Measurements from ENCODE around the gene NF2. TPM values are rescaled to one million over a fixed set of nuclear protein-coding genes. Genes with fewer than 3 reads are reported as not detected.

NF2 gene
- total RNA-seq, 1 donor: 65.9 TPM

DNA sequence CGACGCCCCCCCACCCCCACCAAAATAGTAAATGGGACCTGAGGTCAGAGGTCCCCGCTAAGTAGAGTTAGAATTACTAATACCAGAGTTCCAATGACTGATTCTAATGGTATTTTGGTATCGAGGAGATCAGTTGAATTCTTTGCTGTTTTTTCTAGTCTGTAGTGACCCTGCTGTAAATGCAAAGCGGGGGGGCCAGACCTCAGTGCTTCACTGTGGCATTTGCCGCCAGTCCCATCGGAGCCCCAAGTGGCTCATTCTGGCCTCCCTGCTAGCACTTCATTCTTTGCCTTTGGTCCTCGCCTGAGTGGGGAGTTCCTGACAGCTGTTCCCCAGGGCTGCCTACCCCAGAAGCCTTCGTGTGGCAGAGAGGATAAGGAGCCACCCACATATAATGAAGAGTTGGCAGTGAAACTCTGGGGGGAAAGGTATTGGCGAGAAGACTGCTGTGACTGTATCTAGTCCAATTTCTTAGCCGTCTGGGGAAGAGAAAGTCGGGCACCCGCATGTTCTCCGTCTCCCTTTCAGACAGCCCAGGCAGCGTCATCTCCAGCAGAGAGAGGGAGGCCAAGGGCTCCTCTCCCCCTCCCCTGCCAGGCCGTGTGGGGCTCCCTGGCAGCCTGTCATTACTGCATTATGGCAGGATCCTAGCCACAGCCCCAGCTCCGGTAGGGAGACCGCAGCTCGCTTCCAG lies 96.9 kb downstream of the NF2 start:
- no peak overlapping the region for H3K4me3 ChIP-seq (ENCODE audit: low read depth, low read length)
- DNase-seq (ENCODE audit: low read depth): peak; percentile 11
- TF ChIP-seq, protein P1, sequence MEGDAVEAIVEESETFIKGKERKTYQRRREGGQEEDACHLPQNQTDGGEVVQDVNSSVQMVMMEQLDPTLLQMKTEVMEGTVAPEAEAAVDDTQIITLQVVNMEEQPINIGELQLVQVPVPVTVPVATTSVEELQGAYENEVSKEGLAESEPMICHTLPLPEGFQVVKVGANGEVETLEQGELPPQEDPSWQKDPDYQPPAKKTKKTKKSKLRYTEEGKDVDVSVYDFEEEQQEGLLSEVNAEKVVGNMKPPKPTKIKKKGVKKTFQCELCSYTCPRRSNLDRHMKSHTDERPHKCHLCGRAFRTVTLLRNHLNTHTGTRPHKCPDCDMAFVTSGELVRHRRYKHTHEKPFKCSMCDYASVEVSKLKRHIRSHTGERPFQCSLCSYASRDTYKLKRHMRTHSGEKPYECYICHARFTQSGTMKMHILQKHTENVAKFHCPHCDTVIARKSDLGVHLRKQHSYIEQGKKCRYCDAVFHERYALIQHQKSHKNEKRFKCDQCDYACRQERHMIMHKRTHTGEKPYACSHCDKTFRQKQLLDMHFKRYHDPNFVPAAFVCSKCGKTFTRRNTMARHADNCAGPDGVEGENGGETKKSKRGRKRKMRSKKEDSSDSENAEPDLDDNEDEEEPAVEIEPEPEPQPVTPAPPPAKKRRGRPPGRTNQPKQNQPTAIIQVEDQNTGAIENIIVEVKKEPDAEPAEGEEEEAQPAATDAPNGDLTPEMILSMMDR (IDR thresholded peaks at IDR 0.05; ENCODE audit: insufficient read depth, low read length): no peak

DNA sequence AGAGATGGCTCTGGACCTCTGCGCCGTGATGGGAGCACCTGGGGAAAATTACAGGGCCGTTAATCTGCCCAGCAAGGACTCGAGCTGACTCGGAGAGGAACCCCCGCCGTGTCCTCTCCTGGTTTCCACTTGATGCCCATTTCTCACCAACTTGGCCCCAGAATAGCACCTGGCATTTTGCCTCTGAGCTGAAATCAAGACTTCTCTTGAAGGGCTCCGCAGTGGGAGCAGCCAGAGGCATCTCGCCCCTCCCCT lies 97.4 kb downstream of the NF2 start:
- H3K4me3 ChIP-seq (ENCODE audit: low read depth, low read length): no peak overlapping the region
- TF ChIP-seq, protein P1 (IDR thresholded peaks at IDR 0.05; ENCODE audit: insufficient read depth, low read length): no peak
- no peak for DNase-seq (ENCODE audit: low read depth)

DNA sequence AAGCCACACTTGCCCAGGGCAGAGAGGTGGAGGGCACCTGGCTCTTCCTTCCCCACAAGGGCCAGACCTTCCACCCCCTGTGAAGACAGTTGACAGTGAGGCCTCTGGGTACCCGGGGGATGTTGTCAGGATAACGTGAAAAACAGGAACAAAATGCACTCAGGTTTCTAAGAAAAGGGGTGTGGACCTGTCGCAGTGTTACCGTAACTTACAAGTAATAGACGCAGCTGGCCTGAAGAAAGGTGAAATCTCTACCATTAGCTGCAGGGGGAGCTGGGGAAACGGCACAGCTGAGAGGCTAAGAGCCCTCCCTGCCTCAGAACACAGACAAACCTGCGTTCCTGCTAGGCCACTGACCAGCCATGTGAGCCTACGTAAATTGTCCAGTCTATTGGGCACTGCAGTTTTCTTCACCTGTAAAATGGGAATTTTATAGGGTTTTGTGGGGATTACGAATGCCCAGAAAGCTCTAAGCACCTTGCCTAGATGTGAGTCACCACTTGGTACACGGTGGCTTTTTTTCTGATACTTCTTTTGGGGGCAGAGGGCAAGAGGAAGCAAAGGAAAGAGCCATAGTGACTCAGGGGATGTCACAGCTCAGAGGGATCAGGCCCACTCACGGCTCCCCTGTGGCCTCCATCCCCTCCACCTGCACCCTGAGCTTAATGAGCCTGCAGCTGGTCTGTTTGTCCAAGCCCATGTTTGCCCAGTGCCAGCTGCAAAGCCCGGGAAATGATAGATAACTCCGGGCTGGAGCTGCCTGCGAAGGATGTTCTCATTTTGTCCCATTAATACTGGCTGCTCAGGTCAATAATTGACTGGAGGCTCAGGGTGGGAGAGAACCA lies 97.9 kb downstream of the NF2 start:
- DNase-seq (ENCODE audit: low read depth): no peak
- H3K4me3 ChIP-seq (ENCODE audit: low read depth, low read length): no peak overlapping the region
- TF ChIP-seq, protein P1 (IDR thresholded peaks at IDR 0.05; ENCODE audit: insufficient read depth, low read length): no peak

DNA sequence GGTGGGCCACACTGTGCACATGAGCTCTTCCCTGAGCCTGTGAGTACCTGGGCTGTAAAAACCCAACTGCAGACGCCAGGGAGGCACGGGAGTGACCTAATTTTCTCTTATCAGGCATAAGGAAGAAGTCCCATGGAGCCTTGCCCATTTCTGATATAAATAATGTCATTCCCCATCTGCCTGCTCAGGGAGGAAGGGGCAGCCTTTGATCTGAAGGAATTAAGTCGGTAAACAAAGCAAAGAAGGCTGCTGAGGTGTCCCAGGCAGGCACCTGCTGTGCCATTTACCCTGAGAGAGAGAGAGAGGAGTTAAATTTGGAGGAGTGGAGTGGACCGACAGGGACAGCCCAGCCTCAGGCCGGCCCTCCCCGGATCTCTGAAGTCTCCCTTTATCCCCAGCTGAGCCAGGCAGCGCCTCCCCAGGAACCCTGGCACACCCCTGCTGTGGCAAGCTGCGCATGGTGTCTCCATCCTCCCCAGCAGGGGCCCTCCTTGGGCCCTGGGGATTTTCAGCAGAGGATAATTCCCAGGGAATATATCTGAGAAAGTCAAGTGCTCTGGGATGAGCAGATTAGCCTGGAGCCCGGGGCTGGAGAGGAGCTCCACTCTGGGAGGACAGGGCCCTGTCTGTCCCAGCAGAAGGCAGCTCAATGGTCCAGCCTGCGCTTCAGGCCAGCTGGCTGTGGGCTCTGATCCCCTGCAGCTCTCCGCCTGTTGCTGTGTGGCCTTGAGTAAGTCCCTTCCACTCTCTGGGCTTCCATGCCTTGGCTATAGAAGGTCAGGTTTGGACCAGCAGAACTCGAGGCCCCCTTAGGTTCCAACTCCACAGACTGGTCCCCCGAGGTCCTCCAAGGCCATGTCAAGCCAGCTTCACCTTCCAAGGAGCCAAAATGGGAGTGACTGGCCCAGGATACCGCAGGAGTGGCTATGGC lies 98.8 kb downstream of the NF2 start:
- H3K4me3 ChIP-seq (ENCODE audit: low read depth, low read length): no peak overlapping the region
- TF ChIP-seq, protein P1 (IDR thresholded peaks at IDR 0.05; ENCODE audit: insufficient read depth, low read length): no peak
- DNase-seq (ENCODE audit: low read depth): no peak

DNA sequence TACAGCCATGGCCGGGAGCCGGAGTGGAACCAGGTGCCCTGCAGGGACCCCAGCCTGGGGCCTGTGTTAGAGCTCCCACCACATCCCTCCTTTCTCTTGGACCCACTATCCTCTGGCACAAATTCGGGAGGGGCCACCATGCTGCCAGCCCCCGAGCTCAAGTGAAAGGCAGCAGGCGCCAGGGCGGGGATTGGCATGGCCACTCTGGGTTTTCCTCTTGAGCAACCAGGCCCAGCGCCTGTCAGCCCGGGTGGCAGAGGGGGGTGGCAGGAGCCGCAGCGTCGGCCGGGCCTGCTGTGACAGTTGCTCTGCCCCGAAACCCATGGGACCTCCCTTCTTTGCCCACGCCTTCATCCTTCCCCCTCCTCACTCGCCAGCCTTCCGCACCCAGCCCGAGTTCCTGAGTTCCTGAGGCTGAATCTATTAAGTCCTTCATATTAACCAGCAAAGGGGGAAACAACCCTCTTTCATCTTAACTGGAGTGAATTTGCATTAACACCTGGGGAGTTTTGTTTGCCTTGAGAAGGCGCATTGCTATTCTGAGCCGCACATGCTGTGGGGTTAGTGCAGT lies 99.6 kb downstream of the NF2 start:
- TF ChIP-seq, protein P1 (IDR thresholded peaks at IDR 0.05; ENCODE audit: insufficient read depth, low read length): no peak
- no peak overlapping the region for H3K4me3 ChIP-seq (ENCODE audit: low read depth, low read length)
- no peak for DNase-seq (ENCODE audit: low read depth)

DNA sequence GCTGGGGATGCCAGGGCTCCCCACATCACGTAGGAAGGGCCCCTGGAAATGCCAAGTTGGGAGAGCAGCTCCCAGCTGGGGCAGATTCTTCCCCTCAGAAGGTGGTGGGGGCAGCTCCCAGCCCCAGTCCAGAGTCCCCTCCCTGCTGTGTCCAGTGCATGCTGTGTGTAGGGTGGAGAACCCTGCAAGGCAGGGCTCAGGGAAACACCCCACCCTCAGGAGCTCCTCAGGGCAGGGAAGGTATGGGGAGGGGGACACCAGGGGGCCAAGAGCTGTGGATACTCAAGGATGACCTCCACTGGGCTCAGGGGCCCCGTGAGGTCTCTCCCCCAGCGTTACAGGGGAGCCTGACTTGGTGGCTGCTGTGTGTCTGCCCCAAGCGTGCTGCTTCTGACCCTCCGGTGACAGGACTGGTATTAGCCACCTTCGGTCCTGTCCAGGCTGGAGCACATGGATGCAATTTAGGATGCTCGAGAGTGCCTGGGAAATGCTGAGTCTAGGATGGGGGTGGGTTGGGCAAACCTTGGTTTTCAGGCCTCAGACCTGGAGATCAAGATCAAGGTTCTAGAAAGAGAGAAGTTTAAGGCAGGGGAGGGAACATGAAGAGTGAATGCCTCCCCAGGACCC lies 100.2 kb downstream of the NF2 start:
- H3K4me3 ChIP-seq (ENCODE audit: low read depth, low read length): no peak overlapping the region
- TF ChIP-seq, protein P1 (IDR thresholded peaks at IDR 0.05; ENCODE audit: insufficient read depth, low read length): no peak
- DNase-seq (ENCODE audit: low read depth): no peak
